Upper lobe of right lung (tissue), 1 donor: Measurements from ENCODE around the gene DIS3L2. TPM values are rescaled to one million over a fixed set of nuclear protein-coding genes. Genes with fewer than 3 reads are reported as not detected.
A peak's percentile ranks its signal among the peaks of the same experiment; 100 is the strongest.

Experiments
- ATAC-seq: fragments of 200-7000 bp; cut with Tn5 transposase; one replicate; pipeline ENCODE4 v1.9.1; 2020; ENCODE audit warnings: mild to moderate bottlenecking, moderate library complexity
- DNase-seq: peaks from one replicate; pipeline ENCODE4 v3.0.0-alpha.2; 2020
- H3K27ac ChIP-seq: fragments of 200-600 bp; one replicate; pipeline ENCODE4 v1.8.0; 2022
- H3K27me3 ChIP-seq: fragments of 200-600 bp; one replicate; pipeline ENCODE4 v1.8.0; 2022; ENCODE audit warnings: mild to moderate bottlenecking
- H3K36me3 ChIP-seq: fragments of 200-600 bp; one replicate; pipeline ENCODE4 v1.8.0; 2022
- H3K4me1 ChIP-seq: fragments of 200-600 bp; one replicate; pipeline ENCODE4 v1.8.0; 2022
- H3K4me3 ChIP-seq: fragments of 200-600 bp; one replicate; pipeline ENCODE4 v1.8.0; 2022; ENCODE audit warnings: mild to moderate bottlenecking
- H3K9me3 ChIP-seq: fragments of 200-600 bp; one replicate; pipeline ENCODE4 v1.8.0; 2022
- CTCF ChIP-seq: fragments of 200-600 bp; IDR thresholded peaks from one replicate; pipeline ENCODE4 v1.8.0; 2022; ENCODE audit warnings: antibody characterized with exemption
- intact Hi-C: fragments of 100-400 bp; cut with DNase I; formaldehyde crosslinking; loops from one replicate; pipeline ENCODE4 v1.11.0; 2022
- total RNA-seq: library from RNA; stranded (reverse); fragmentation: NEBNext Ultra II Directional; extraction: Animal tissue kit (Norgen Biotek cat#: 25700); gene quantifications from one replicate; pipeline ENCODE4 v1.2.1, GENCODE V29; 2021
- donor health status: DM: no; HTN: yes; CAD: no; lungs with severe emphysema.

The DIS3L2 gene
- total RNA-seq, 1 donor from 2014 or later, result 35.8 TPM

GRCh38 chr2:232203166-232203891 lies 241.8 kb downstream of the DIS3L2 start:
- H3K27me3 ChIP-seq, result no peaks in the 10 kb centered on the region
- intact Hi-C loops, result no loop called here
- TF ChIP-seq CTCF, result no peak
- ATAC-seq (no peak), DNase-seq (no peak)
- no peaks in the 10 kb centered on the region for H3K9me3 ChIP-seq
- H3K27ac ChIP-seq, result no peak overlapping the region
- no peaks in the 10 kb centered on the region for H3K36me3 ChIP-seq
- H3K4me3 ChIP-seq, result no peak overlapping the region
- H3K4me1 ChIP-seq, result no peaks in the 10 kb centered on the region

GRCh38 chr2:232203936-232204335 lies 242.4 kb downstream of the DIS3L2 start:
- intact Hi-C loops, result no loop called here
- H3K4me3 ChIP-seq, result no peak overlapping the region
- no peaks in the 10 kb centered on the region for H3K27me3 ChIP-seq
- no peaks in the 10 kb centered on the region for H3K9me3 ChIP-seq
- no peaks in the 10 kb centered on the region for H3K36me3 ChIP-seq
- DNase-seq, result no peak
- TF ChIP-seq CTCF, result no peak
- no peak overlapping the region for H3K27ac ChIP-seq
- no peak for ATAC-seq
- H3K4me1 ChIP-seq, result no peaks in the 10 kb centered on the region

- H3K9me3 ChIP-seq, result no peaks in the 10 kb centered on the region
- no peaks in the 10 kb centered on the region for H3K36me3 ChIP-seq
- intact Hi-C loops, result no loop called here
- no peak for DNase-seq
- peak; percentile 77 for ATAC-seq
- H3K4me1 ChIP-seq, result no peaks in the 10 kb centered on the region
- no peak overlapping the region for H3K27ac ChIP-seq
- H3K27me3 ChIP-seq, result no peaks in the 10 kb centered on the region
- H3K4me3 ChIP-seq, result no peak overlapping the region
- TF ChIP-seq CTCF, result no peak
Measured at GRCh38 chr2:232204457-232204931, 243.0 kb downstream of the DIS3L2 start.

GRCh38 chr2:232207174-232207573 lies 245.7 kb downstream of the DIS3L2 start:
- Histone ChIP-seq H3K4me3 (no peak overlapping the region), H3K36me3 (peaks cover 7% of the 10 kb centered on the region), H3K9me3 (no peaks in the 10 kb centered on the region), H3K27me3 (no peaks in the 10 kb centered on the region), H3K27ac (no peak overlapping the region), H3K4me1 (no peaks in the 10 kb centered on the region)
- DNase-seq (no peak), ATAC-seq (no peak)
- intact Hi-C loops, result no loop called here
- TF ChIP-seq CTCF, result no peak

GRCh38 chr2:232210306-232210705 lies 248.8 kb downstream of the DIS3L2 start:
- intact Hi-C loops, result no loop called here
- Histone ChIP-seq H3K9me3 (no peaks in the 10 kb centered on the region), H3K27me3 (no peaks in the 10 kb centered on the region), H3K27ac (no peak overlapping the region), H3K36me3 (peaks cover 7% of the 10 kb centered on the region), H3K4me3 (no peak overlapping the region), H3K4me1 (no peaks in the 10 kb centered on the region)
- TF ChIP-seq CTCF, result no peak
- ATAC-seq (no peak), DNase-seq (no peak)
